ENCODE measurements around the gene MAPKBP1.

Gene MAPKBP1

DNA sequence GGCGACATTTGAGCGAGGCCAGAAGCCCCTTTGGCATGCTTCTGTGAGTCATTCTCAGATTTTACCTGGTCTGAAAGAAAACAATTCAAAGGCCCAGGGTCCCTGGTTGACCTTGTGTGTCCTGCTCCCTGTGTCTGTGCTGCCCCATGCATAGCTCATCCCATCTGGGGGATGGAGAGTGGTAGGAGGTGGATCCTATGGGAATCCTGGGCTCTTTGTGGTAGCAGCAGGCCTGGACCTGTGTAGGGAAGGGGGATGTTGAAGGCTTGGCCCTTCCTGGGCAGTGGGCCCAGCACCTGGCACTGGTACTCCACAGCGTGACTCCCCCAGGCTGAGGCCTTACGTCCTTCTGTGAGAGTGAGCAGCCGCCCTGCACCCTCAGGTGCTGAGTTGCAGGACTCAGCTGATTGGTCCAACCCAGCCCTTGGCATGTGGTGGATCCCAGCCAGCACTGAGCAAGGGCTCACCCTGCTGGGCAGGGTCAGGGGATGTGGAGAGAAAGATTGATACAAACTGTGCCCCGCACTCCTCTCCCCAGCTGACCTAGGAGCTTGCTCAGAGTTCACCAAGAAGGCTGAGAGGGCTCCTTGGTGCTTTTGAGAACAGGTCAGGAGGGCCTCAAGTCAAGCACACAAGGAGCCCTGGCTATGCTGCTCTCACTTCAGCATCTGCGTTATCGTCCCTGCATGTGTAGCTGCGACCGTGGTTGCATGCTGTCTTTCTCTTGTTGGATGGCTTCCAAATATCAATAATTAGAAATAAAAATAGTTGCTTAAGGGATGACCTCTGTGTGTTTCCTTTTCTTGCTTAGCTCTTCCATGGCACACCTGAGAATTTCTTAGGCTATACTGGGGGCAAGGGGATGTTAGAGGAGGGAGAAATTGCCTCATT, 32.3 kb downstream of the MAPKBP1 start:
- DNase-seq, result no peak

DNA sequence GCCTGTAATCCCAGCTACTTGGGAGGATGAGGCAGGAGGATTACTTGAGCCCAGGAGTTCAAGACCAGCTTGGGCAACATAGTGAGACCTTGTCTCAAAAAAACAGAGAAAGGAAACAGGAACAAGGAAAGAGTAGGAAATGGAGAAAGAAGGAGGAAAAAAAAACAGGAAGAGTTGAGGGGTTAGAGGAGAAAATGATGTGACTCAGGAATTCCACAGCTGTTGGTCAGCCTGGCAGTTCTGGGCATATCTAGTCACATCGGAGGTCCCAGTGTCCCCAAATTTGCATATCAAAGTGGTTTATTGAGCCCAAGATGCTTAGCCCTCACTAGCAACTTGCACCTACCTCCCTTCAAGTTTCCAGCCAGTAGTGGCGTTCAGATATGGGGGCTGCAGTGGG, 34.8 kb downstream of the MAPKBP1 start:
- DNase-seq, result no peak

DNA sequence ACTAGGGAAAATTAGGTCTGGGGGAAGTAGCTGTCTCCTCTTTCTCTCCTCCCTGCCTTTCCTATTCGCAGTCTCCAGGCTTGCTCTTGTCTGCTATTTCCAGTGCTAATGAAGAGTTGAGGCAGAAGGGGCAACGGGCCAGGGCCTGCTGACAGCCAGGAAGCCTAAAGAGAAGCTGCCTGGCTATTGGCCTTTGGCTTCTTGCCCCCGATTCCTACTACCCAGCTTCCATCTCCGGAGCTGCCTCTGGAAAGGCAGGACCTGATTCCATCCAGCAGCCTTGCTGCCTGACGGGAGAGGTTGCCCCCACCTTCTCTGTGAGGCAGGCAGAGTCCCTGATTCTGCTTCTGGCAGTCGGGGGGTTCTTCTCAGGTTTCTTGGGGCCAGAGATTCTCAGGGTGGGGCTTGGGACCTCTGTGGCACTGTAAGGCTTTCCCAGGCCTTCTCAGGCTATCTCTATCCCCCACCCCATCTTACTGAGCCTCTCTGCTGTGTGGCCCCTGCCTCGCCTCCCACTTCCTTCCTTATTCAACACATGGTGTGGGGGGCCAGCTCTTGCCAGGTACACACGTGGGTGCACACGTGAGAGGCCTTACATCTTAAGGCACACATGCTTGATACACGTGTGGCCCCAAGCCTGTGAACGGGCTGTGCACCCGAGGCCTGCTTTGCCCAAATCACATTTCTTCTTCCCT, 35.4 kb downstream of the MAPKBP1 start:
- no peak for DNase-seq

DNA sequence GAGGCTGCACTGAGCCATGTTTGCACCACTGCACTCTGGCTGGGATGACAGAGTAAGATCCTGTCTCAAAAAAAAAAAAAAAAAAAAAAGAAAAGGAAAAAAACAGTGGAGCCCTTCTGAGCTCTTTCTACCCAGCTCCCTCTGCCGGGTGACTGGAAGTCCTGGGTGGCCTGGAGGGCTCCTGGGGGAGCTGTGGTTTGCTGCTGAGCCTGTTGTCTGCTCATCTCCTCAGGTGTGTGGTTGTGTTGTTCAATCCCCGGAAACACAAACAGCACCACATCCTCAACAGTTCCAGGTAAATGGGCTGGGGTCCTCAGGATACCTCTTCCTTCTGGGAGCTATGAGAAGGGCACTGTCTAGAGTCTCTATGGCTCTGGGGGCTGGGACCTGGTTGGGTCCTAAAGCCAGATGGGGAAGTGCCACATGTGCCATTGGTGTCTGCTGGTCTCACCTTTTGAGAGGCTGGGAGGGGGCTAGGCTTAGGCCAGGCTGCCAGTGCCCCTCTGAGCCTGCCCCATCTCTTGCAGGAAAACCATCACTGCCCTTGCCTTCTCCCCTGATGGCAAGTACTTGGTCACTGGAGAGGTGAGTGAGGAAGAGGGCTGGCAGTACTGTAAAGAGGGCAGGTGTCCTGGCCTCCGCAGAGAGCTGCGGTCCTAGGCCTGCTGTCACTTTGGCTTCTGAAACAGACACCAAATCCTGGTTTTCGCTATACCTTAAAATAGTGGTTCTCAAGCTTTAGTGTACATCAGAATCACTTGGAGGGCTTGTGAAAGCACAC, 36.6 kb downstream of the MAPKBP1 start:
- no peak for DNase-seq

DNA sequence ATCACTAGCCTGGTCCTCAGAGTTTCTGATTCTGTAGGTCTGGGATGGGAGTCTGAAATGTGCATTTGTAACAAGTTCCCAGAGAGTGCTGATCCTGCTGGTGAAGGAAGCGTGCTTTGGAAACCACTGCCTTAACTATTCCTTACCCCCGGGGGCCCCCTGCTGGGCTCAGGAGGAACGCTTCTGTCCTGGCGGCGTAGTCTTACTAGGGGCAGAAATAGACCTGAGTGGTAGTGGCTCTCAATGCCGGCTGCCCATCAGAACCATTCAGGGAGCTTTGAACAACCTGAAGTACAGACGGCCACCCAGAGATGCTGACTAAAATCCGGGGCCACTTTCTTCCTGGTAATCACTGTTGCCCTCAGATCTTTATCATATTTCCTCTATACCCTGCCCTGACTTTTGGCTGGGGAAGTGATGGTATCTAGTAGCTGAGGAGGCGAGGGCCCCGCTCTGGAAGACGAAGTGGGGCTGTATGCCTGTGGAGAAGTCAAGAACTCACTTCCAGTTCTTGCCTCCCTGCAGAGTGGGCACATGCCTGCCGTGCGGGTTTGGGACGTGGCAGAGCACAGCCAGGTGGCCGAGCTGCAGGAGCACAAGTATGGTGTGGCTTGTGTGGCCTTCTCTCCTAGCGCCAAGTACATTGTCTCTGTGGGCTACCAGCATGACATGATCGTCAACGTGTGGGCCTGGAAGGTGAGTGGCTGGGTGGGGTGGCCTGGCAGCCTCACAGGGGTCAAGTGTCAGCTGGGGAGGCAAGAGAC, 37.3 kb downstream of the MAPKBP1 start:
- peak; percentile 88 for DNase-seq

DNA sequence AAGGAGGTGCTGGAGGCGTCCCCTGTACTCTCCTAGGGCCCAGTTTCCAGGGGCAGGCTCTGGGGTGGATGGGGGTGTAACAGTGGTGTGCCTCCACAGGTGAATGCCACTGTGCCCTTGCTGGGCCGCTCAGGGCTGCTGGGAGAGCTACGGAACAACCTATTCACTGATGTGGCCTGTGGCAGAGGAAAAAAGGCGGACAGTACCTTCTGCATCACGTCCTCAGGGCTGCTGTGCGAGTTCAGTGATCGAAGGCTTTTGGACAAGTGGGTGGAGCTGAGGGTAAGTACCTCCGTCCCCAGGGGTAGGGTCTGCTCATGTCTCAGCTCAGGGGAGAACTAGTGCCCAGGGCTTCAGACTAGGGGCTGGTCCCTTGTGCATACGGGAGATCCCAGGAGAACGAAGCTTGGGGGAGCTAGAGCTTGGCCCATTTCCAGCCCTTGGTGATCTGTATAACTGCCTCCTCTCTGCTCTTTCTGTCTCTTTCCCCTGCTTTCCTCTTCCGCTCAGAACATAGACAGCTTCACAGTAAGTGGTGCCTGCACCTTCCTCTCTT, 38.6 kb downstream of the MAPKBP1 start:
- no peak for DNase-seq

DNA sequence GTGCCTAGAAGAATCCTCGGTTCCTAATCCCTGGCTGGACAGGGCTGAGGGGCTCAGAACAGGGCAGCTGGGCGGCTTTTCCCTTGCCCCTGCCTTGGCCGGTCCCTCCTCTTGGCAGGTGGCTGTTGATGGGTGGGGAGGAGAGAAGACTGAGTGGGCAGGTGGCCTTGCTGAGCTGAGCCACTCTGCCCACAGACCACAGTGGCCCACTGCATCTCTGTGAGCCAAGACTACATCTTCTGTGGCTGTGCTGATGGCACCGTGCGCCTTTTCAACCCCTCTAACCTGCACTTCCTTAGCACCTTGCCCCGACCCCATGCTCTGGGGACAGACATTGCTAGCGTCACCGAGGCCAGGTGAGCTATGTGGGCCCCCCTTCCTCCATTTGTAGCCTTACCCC, 39.1 kb downstream of the MAPKBP1 start:
- DNase-seq, result no peak

DNA sequence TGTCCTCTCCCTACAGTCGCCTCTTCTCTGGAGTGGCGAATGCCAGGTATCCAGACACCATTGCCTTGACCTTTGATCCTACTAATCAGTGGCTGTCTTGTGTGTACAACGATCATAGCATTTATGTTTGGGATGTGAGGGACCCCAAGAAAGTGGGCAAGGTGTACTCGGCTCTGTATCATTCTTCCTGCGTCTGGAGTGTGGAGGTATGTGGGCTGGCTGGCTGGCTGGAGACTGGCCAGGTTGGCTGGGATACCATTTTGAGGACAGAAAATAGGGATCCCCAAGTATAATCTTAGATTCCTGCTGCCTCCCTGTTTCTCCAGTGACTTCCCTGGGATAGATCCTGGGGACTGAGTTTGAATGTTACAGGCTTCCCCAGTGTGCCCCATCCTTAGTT, 40.2 kb downstream of the MAPKBP1 start:
- DNase-seq, result no peak

DNA sequence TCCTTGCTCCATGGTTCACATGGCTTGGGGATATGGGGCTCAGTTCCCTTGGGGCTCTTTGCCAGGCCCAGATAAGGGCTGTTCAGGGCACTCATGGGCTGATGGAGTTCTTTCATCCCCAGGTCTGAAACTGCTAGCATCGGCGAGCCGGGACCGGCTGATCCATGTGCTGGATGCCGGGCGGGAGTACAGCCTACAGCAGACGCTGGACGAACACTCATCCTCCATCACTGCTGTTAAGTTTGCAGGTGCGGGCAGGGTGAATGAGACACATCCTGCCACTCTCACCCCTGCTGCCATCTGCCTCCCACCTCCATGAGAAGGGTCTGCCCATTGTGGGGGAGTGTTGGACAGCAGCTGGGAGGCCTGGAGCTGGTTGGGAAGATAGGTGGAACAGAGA, 42.5 kb downstream of the MAPKBP1 start:
- DNase-seq, result no peak

DNA sequence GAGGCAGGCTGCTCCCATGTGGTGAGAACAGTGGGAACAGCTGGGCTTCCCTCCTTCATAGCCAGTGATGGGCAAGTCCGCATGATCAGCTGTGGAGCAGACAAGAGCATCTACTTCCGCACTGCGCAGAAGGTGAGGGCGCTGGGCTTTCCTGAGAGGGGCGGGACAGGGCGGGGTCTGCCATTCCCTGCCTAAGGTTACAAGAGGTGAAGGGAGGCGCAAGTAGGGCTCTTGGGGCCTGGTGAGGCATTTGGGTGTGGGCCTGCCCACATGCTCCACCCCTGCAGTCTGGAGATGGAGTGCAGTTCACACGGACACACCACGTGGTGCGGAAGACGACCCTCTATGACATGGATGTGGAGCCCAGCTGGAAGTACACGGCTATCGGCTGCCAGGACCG, 43.0 kb downstream of the MAPKBP1 start:
- DNase-seq, result no peak

DNA sequence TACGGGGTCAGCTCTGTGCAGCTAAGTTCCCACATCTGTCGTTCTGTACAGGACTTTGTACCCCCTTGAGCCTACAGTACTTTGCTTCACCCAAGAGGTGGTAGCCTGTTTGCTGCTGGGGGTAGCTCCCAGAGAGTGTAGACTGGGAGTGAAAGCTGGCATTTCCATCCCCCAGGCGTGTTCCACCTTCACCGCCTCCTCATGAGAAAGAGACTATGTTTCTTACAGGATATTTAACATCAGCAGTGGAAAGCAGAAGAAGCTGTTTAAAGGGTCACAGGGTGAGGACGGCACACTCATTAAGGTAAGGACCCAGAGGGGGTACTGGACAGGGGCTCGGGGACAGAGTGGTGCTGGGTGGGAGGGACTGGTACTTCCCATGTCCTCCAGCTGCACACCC, 43.5 kb downstream of the MAPKBP1 start:
- no peak for DNase-seq

DNA sequence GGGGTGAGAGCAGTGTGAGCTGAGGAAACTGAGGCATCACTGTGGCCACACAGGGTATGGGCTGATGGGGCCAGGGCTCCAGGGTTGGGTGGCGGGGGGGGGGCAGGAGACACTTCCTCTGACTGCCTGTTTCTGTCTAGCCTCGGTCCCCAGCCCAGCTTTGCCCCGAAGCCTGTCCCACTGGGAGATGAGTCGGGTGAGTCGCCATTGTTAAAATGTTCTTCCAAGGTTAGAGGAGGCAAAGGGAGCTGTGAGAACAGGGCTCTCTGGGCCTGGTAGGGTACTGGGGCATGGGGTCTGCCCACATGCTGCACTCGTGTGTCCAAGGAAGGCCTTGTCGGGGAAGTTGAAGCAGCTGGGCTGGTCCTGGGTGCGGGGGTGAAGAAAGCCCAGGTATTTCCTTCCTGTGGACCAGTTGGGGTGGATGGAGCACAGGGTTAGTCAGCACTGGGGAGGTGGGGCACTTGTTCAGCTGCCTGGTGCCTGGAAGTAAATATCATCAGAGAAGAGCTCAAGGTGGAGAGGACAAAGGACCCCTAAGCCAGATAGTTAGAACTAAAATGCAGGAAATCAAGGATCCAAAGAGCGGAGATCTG, 45.3 kb downstream of the MAPKBP1 start:
- no peak for DNase-seq

DNA sequence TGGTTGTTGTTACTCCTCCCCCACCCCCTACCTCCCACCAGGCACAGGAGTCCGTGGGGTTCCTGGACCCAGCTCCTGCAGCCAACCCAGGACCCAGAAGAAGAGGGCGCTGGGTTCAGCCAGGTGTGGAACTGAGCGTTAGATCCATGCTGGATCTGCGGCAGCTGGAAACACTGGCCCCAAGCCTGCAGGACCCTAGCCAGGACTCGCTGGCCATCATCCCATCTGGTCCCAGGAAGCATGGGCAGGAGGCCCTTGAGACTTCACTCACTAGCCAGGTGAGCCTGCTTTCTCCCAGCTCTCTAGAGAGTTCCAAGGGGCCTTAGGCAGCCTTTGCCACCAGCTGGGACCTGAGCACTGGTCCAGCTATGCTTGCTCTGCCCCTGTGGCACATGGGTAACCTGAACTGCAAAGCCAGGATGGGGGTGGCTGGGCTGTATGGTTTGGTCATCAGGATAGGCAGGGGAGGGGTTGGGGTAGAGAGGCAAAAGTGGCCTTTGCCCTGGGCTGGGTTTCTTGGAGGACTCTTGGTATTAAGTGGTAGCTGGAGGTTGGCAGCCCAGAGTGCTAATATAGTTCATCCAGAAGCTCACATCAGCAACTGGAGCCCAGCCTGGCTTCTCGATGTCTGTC, 46.6 kb downstream of the MAPKBP1 start:
- no peak for DNase-seq

DNA sequence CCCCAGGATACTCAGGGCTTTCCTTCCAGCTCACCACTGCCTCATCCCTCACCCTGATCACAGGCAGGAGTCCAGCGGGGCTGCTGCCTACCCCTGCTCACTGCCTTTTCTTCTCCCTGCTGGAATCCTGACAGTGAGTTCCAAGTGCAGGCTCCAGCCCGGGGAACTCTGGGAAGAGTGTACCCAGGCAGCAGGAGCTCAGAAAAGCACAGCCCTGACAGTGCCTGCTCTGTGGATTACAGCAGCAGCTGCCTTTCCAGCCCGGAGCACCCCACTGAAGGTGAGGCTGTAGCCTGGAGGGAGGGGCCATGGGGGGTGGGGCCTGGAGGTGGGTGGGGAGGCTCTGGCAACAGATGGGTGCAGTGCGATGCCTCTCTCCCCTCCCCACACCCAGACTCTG, 47.5 kb downstream of the MAPKBP1 start:
- DNase-seq, result no peak

DNA sequence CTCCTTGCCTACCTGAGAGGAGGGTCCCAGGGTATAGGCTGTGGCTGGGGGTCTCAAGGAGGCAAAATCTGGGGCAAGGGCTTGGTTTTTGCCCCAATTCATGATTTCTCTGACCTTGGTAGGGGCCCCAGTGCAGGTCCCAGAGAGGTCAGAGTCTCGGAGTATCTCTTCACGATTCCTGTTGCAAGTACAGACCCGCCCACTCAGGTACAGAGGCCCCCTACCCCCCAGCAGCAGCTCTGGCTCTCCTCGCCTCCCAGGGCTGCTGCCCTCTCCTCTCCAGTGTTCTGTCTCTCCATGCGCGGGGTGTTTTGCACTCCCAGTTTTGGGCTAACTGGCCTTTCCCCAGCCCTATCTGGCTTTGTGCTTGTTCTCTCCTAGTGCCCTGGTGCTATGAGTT, 48.2 kb downstream of the MAPKBP1 start:
- no peak for DNase-seq

DNA sequence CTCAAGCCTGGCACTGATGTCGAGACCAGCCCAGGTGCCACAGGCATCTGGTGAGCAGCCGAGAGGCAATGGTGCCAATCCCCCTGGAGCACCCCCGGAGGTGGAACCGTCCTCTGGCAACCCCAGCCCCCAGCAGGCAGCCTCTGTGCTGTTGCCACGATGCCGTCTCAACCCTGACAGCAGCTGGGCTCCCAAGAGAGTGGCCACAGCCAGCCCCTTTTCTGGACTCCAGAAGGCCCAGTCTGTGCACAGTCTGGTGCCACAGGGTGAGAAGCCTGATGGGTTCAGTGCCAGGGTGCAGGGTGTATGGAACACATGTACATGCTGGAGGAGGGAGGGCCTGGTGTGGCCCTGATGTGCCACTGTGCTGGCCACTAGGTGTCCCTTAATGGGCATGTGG, 48.7 kb downstream of the MAPKBP1 start:
- DNase-seq, result no peak

DNA sequence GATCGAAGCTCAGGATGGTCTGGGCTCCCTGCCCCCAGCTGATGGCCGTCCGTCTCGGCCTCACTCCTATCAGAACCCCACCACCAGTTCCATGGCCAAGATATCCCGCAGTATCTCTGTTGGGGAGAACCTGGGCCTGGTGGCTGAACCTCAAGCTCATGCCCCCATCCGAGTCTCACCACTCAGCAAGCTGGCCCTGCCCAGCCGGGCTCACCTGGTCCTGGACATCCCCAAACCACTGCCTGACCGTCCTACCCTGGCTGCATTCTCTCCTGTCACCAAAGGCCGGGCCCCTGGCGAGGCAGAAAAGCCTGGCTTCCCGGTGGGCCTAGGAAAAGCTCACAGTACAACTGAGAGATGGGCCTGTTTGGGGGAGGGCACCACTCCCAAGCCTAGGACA, 49.2 kb downstream of the MAPKBP1 start:
- no peak for DNase-seq

DNA sequence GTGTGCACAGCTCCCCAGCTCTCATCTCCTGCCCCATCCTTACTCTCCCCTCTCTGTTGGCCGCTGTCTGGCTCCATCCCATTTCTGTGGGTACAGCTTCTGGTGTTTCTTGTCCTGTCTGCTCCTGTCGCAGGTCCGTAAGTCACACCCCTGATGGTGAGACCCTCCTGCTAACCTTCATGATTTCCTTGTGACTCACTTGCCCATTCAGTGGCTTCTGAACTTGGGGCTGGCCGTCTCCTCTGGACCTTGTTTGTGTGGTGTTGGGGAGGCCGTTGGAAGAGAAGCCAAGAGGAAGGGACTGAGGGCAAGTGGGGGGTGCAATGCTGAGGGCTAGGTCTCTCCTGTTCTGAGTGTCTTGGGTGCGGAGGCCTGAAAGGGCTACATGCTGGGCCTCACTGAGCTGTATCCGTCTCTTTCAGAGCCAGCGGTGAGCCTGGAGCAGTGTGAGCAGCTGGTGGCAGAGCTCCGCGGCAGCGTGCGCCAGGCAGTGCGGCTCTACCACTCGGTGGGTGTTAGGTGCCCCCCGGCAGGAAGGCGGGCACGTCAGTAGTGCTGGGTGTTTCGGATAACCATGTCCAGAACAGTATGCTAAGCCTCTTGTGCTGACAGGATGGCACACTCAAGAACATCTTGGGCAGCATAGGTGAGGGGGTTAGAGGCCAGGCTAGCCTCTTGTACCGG, 49.9 kb downstream of the MAPKBP1 start:
- no peak for DNase-seq

DNA sequence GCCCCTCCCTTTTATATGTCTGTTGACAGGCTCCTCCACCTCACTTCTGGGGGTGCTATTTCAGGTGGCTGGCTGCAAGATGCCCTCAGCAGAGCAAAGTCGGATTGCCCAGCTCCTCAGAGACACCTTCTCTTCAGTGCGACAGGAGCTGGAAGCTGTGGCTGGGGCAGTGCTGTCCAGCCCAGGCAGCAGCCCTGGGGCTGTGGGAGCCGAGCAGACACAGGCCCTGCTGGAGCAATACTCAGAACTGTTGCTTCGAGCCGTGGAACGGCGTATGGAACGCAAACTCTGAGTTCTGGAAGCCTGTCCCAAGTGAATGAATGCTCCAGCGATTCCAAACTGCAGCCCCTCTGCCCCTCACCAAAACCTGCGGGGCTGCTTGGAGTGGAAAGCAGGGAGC, 50.9 kb downstream of the MAPKBP1 start:
- DNase-seq, result no peak

DNA sequence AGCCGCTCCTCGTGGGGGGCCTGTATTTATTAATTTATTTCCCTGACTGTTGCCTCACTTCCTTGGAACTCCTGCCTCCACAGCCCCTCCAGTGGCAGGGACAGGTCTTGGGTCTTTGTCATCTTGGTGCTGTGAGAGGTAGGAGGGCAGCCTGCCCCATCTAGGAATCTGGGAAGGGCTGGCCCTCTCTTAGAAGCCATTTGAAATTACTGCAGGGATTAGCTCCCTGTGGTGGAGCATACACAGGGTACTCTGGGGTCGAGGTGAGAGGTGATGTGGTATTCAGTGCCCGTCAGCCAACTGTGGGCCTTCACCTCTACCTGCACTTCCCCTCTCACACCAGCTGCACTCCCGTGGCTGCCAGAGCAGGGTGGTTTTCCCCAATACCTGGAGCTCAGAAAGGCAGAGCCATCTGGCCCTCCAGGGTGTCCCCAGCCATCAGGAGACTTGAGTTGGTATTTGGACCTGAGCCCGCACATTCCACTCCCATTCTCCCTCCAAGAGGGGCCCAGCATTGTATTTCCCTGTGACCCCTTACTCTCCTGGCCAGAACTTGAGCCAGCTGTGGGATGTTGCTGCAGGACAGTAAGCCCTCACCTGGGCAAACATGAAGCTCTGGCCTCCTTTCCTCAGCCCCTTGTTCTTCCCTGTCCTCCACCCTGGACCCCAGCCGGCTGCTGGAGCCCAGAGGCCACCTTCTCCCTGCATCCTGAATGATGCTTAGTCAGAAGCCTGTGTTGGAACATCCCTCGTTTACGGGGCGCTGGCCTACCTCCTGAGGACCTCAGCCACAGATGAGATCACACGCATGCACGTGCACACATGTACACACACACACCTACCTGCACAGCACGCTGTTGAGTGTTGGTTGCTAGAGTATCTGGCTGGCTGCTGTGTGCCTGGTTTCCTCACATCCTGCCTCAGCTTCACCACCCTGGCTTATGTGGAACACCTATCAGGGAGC, 51.6 kb downstream of the MAPKBP1 start:
- no peak for DNase-seq
